GM12875 (cell line): ENCODE results near the gene CNDP1.

Experiments
- H3K4me3 ChIP-seq: one replicate; pipeline ENCODE4 v1.5.1; 2011; ENCODE audit warnings: low read depth, low read length, control low read depth
- TF ChIP-seq, protein P1 (sequence below): IDR thresholded peaks from 2 replicates; pipeline ENCODE4 v1.5.1; 2011; ENCODE audit warnings: low read depth, mild to moderate bottlenecking, control low read depth, inconsistent platforms, low read length, moderate library complexity, borderline replicate concordance; ENCODE audit not compliant: insufficient read depth

The CNDP1 gene

DNA sequence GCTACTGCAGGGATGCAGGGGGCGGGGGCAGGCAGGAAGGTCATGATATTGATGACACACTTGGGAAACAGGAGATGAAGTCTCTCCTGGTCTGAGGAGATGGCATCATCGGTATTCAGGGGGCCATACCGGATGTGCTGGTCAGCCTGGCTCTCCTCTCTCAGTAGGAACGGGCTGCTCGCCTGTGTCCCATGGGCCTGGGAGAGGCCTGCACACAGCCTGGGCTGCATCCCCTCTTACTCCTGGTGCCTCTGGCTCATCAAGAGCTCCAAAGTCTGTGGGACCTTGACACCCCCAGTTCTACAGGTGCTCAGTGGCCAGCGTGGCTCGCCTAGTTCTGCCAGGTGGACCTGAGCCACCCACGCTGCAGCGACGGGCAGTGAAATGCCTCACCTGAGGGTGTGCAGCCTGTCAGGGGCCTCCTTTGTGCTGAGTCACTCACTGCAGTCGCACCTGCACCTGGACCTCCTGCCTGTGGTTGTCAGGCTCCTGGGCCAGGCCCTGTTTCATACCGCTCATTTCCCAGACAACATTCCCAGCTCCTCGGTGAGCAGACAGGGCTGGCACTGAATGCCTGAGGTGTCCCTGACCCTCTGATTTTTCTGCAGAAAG lies 18.6 kb upstream of the CNDP1 start:
- no peak overlapping the region for H3K4me3 ChIP-seq
- TF ChIP-seq, protein P1, sequence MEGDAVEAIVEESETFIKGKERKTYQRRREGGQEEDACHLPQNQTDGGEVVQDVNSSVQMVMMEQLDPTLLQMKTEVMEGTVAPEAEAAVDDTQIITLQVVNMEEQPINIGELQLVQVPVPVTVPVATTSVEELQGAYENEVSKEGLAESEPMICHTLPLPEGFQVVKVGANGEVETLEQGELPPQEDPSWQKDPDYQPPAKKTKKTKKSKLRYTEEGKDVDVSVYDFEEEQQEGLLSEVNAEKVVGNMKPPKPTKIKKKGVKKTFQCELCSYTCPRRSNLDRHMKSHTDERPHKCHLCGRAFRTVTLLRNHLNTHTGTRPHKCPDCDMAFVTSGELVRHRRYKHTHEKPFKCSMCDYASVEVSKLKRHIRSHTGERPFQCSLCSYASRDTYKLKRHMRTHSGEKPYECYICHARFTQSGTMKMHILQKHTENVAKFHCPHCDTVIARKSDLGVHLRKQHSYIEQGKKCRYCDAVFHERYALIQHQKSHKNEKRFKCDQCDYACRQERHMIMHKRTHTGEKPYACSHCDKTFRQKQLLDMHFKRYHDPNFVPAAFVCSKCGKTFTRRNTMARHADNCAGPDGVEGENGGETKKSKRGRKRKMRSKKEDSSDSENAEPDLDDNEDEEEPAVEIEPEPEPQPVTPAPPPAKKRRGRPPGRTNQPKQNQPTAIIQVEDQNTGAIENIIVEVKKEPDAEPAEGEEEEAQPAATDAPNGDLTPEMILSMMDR = no peak

DNA sequence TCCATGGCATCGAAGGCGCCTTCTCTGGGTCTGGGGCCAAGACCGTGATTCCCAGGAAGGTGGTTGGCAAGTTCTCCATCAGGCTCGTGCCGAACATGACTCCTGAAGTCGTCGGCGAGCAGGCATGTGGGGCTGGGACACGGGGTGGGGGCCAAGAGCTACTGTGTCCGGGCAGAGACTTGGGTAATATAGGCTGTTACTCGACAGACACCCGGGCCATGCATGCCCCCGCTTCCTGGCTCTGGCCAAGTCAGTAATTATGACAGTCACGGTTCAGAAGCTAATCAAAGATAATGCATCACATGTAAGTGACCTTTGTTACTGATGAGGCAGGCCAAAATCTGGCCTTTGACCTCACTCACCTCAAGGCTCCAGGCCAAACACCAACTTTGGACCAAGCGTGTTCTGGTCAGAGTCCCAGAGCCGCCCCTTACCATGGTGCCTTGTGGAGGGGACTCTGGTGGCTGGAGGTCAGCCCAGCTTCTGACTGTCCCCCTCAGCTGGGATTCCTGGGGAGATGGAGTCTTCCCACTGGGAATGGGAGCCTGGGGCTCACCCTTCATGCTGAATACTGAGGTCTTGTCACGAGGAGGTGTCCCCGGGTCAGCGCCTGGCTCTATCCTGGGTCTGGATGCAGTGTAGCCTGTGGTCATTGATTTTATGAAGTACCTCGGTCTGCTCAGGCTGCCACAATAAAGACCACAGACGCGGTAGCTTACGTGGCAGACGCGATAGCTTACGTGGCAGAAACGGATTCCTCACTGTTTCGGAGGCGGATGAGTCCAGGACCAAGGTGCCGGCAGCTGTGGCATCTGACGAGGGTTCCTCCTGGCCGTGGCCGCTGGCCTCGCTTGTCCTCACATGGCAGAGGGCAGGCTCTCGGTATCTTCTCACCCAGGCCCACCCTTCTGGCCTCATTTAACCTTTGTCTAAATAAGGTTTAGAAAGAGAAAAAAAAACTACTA lies 17.7 kb upstream of the CNDP1 start:
- TF ChIP-seq, protein P1 = no peak
- no peak overlapping the region for H3K4me3 ChIP-seq

DNA sequence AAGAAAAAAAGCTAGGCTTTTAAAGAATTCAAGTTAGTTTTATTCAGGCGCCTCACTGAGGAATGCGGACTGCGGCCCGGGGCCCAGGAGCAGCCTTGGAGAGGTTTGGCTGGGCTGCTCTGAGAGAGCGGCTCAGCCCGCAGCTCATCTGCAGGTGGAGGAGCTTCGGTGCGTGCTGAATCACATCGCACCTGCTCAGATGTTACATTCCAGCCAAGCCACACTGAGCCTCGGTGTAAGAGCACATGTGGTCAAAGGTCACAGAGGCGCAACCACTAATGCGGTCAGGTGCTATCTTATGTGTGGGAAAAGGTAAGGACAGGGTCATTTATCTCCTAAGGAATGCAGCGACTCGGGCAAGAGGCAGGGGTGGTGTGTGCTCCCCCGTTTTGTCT lies 17.1 kb upstream of the CNDP1 start:
- H3K4me3 ChIP-seq = no peak overlapping the region
- TF ChIP-seq, protein P1 = no peak

DNA sequence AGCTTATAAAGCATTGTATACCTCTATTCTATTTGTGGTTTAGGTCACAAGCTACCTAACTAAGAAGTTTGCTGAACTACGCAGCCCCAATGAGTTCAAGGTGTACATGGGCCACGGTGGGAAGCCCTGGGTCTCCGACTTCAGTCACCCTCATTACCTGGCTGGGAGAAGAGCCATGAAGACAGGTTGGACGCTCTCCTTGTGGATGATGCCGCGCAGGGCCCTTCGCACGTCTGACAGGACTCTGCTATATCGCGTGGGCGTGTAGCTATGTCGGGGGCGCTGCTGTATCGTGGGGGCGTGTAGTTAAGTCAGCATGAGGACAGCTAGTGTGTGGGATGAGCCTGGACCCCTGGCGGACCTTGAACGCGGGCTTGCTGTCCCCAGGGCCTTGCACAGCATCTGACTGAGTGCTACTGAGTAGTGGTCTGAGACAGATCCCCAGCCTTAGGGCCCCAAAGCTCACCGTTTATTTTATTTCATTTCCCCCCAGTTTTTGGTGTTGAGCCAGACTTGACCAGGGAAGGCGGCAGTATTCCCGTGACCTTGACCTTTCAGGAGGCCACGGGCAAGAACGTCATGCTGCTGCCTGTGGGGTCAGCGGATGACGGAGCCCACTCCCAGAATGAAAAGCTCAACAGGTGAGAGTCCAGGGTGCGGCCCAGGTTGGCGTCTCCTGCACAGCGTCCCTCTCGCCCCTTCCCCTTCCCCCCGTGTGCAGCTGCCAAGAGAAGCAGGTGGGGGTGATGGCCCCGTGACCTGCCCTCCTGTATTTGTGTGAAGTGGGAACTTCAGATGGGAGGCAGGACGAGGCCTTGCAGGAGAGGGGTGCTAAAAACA lies 15.6 kb upstream of the CNDP1 start:
- no peak overlapping the region for H3K4me3 ChIP-seq
- TF ChIP-seq, protein P1 = no peak

DNA sequence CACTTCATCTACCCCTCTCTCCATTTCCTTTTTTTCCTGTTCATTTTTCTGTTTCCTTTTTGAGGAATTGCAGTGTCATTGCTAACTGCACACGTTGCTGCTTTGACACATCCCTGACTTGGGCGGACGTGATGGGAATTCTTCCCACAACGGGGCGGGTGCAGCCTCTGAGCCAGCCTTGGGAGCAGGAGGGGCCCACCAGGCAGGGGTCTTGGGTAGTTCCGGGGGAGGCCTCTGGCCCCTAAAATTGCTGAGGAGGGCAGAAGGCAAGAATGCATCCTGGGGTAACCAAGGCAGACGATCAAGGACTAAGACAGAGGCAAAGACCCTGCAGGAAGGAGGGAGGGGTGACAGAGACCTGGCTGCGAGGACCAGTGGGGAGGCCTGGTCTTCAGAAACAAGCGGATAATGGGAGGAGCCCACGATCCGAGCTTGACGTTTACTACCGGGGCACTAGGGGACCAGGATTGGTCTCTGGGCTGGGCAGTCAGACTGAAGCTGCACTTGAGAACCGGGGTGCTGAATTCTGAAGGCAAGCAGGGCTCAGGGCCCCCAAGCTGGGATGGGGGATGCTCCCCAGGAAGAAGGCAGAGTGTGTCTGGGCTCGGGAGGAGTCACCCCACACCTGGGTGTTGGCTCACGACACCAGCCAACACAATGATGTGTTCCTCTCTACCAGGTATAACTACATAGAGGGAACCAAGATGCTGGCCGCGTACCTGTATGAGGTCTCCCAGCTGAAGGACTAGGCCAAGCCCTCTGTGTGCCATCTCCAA lies 14.8 kb upstream of the CNDP1 start:
- TF ChIP-seq, protein P1 = no peak
- no peak overlapping the region for H3K4me3 ChIP-seq

DNA sequence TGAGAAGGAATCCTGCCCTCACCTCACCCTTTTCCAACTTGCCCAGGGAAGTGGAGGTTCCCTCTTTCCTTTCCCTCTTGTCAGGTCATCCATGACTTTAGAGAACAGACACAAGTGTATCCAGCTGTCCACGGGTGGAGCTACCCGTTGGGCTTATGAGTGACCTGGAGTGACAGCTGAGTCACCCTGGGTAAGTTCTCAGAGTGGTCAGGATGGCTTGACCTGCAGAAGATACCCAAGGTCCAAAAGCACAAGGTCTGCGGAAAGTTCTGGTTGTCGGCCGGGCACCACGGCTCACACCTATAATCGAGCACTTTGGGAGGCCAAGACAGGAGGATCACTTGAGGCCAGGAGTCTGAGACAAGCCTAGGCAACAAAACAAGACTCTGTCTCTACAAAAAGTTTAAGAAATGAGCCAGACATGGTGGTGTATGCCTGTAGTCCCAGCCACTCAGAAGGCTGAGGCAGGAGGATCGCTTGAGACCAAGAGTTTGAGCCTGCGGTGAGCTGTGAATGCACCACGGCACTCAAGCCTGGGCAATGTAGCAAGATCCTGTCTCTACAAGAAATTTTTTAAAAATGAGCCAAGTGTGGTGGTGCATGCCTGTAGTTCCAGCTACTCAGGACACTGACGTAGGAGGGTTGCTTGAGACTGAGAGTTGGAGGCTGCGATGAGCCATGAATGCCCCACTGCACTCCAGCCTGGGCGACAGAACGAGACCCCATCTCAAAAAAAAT lies 14.0 kb upstream of the CNDP1 start:
- TF ChIP-seq, protein P1 = no peak
- H3K4me3 ChIP-seq = no peak overlapping the region
